GM04504 (cell line): ENCODE measurements around the gene MERTK.
"Not testable (repeated sequence)": the region's sequence is repeated elsewhere in the genome, so short reads cannot be mapped to it uniquely, and the experiment has no call there.

ENCODE experiments used
- DNase-seq: peaks from one replicate; pipeline ENCODE4 v3.0.0-alpha.2; 2012; ENCODE audit warnings: low read depth

MERTK gene

DNA sequence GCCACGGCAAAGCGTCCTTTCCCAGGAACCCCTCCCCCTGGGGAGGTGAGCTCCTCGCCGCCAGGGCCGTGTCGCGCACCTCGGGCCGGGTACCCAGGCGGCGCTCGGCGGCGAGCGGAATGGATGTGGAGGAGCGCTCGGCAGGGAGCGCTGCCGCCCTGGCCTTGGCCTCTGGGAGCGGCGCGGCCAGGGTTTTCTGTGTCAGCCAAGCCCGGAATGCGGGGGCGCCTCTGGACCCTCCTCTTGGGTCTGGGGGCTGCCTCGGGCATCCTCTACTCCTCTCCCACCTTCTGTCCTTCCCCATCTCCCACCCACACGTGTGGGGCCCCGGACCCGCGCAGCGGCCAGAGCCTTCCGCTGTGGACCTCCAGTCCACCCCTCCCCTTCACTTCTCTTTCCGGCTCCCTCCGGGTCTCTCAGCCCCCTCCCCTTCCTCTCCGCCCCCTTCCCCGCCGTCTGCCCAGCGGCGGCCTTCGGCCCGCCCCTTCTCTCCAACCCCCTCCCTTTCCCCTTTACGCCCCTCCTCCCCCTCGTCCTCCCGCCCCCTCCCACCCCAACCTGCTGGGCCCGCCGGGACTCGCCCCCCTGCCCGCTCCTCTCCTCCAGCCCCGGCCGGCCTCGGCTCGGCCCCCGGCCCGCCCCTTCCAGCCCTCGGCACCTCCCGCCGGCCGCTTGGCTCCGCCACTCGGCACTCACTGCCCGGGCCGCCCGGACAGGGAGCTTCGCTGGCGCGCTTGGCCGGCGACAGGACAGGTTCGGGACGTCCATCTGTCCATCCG is at the start of gene MERTK:
Gene MERTK, plus strand, starts transcription at position 684 of the 779 bp plus-strand sequence. CDS start 129 bp downstream, outside the sequence.
- no peak for DNase-seq

DNA sequence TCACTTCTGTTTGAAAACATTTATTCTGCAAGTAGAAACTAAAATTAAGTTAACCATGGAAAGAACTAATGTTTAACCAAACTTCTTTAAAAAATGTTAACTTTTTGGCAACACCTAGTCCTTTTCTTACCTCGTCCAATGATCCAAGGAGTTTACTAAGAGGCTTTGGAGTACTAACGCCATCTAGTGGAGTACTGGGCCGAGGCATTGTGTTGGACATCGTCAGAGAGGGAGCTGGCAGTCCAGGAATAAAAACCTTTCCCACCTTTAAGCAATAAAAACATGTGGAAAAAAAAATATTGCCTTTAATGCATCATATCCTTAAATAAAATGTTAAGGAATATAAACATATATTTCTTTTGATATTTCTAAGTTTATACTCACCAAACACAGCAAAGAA is 47.8 kb upstream of the MERTK start:
- DNase-seq: not testable (repeated sequence)

DNA sequence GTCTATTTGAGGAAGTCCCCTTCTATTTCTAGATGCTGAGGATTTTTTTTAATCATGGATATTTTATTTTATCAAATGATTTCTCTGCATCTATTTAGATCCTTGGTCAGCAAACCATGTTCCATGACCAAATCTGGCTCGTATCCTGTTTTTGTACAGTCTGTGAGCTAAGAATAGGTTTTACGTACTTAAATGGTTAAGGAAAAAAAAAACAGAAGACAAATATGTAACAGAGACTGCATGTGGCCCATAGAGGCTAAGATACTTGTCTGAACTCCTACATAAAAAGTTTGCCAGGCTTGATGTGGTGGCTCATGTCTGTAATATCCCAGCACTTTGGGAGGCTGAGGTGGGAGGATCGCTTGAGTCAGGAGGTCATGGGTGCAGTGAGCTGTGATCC is 45.9 kb upstream of the MERTK start:
- DNase-seq: not testable (repeated sequence)

DNA sequence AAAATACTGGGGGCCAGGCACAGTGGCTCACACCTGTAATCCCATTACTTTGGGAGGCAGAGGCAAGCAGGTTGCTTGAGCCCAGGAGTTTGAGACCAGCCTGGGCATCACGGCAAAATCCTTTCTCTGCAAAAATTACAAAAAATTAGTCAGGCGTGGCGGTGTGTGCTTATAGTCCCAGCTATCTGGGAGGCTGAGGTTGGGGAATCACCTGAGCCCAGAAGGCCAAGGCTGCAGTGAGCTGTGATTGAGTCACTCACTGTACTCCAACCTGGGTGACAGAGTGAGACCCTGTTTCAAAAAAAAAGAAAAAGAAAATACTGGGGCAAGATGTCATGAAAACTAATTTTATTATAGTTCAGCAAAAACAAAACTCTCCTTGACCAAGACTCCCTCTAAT is 38.4 kb upstream of the MERTK start:
- not testable (repeated sequence) for DNase-seq

DNA sequence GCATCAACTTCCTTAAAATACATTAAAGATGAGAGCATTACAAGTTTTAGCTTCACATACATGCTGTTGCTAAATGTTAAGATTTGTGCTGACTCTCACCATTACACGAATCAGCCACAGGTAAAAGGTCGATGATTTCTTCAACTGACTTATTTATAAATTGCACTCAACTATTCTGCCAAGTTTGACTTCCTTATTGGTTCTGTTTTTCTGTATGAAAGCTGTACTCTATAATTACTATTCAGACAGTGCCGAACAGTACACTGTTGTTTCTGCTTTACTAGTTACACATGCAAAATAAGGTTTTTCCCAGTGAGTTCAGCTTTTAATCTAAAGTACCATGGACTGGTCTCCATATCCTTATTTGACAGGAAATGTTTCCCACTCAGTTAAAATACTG is 33.3 kb upstream of the MERTK start:
- DNase-seq: not testable (repeated sequence)

DNA sequence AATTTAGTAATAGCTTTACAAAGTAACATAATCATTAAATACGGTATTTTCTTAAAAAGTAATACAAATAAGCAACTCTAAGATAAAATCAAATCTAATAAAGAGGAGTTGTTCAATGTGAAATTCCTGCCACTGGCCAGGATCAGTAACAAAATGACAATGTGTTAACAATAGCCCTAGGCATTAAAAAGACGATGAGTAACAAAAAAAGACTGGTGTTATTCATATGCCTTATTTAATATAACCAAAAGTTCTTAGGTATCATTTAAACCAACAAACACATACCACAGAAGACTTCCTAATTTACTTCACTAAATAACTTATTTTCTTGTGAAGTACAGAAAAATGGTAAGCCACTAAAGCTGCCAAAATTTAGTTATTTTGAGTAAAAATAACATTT is 25.6 kb upstream of the MERTK start:
- not testable (repeated sequence) for DNase-seq

DNA sequence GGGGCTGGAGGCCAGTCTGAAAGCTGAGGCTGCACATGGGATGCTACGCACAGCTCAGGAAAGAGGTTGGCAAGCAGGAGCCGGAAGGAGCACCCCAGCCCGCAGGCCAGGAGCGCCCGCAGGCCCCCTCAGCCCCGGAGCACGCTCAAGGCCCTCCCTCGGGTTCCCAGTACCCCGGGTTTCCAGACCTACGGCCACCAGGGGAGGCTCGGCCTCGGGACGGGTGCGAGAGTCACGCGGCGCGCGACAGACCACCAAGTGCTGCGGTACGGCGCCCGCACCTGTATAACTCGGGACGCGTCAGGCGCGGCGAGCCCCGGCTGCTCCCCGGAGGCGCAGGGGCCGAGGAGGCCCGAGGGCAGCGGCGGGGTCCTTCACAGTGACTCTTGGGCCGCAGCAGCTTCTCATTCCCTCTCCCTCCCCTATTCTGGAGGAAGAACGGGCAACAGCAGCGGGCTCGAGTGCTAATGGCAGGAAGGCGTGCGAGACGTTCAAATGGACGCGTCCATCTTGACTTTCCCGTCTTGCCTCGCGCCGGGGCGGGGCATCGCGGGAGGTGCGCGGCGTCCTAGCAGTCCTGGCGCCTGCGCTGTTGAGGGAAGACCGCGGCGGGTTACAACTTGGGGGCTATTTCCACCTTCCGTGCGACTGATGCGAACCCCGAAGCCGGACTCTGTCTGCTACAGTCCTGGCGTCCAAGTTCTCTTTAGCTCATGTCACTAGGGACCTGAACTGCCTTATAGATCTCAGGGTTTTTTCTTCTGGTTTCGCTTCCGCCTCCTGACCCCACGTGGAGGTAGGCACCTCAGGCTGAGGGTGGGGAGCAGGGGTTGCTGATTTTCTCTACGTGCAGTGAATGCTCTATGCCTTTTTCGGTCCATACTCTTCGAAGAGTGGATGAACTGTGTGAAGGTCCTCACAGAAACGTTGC is 14.5 kb upstream of the MERTK start, which contains the start of gene ANAPC1:
Gene ANAPC1, minus strand, starts transcription at position 533 of the 931 bp plus-strand sequence. CDS start 3,368 bp downstream, outside the sequence.
- DNase-seq: peak; percentile 52

DNA sequence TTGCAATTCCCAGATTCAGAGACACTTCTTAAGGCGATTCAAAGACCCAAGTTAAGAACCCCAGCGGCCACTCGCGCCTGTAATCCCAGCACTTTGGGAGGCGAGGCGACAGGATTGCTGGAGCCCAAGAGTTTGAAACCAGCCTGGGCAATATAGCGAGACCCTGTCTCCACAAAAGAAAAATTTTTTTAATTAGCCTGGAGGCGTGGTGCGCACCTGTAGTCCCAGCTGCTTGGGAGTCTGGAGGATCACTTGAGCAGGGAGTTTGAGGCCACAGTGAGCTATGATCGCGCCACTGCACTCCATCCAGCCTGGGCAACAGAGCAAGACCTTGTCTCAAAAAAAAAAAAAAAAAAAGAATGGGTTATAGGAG is 13.8 kb upstream of the MERTK start:
- DNase-seq: no peak

DNA sequence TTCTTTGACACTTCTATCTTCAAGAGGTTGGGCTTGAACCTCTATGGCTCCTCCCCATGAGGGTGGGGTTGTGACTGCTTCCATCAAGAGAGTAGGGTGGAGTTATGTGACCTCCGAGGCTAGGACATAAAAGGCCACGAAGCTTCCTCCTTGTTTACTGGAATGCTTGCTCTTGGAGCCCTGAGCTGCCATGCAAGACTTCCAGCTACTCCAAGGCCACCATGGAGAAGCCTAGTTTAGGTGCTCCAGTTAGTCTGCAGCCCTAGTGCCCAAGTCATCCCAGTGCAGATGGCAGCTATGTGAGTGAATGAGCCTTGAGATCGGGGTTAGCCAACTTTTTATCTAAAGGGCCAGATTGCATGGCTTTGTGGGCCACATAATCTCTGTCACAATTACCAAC is 2.4 kb upstream of the MERTK start:
- DNase-seq: no peak

DNA sequence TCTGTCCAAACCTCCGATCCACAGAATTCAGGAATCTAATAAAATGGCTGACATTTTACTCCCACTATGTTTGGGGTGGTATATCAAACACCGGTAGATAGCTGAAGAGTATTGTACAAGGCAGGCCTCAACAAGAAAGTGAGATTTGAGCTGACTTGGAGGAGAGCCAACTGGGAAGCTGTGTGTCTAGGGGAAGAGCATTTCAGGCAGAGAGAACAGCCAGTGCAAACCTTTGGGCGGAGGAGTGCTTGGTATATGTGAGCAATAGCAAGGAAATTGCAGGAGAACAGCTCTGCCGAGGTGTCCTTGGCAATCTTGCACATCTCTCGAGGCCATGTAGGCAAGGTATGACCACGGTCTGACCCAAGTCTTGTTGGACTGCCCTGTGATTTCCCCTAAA is 1.8 kb upstream of the MERTK start:
- no peak for DNase-seq

DNA sequence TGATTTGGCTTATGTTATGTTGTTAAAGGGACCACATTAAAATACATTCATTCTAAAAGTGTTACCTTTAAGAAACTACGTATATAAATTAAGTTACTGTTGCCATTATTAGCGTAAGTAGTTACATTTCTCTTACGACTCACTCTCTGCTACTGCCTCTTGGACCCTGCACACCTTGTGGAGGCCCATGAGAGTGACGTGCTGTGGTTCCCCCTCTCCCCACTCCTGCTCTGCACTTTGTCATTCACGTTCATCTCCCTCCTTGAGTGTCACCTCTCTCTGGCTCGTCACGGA is 830 bp upstream of the MERTK start:
- DNase-seq: no peak

DNA sequence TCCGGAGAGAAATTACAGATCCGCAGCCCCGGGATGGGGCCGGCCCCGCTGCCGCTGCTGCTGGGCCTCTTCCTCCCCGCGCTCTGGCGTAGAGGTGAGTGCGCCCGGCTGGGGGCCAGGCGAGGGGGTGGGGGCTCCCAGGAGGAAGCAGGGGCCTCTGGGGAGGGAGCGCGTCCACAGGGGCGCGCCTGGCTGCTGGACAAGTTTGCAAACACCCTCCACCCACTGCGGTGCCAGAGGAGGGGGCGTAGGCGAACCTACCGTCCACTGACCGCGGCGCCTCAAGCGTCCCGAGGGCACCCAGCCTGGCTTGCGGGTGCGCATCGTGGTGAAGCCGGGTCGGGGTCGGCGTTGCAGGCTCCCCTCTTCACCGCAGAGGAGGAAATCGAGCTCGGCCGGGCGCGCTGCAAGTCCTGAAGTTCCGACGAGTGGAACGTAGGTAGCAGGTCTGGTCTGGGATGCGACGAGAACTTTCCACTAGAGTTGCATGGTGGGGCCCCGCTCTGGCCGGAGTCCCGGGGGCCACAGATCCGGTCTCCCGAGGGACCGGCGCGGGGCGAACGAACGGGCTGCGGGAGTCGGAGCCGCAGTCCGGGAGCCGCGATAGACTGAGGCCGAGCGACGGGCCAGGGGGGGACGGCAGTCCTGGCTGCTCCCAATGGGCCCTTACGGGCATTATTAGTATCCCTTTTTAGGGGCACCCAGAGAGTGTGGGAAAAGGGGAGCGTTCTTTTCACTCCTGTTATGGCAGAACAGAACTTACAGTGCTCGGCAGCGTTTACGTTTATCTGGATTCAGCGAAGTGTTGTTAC is 502 bp downstream of the MERTK start:
- DNase-seq: no peak

DNA sequence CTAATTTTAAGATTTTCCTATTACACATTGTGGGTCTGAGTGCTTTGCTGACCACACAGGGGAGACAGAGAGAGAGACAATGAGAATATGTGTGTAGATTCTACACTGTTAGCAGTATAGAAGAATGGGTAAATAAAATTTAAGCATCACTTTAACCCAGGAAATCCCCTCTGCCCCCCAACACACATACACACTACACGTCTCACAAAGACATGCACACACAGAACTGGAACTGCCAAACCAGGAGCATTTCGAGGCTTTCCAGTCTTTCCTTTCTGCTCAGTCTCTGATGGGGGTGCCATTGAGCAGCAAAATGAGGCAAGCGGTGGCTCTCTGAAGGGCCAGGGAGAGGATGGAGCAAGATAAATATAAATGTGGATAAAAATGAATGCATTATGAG is 2.5 kb downstream of the MERTK start:
- DNase-seq: no peak

DNA sequence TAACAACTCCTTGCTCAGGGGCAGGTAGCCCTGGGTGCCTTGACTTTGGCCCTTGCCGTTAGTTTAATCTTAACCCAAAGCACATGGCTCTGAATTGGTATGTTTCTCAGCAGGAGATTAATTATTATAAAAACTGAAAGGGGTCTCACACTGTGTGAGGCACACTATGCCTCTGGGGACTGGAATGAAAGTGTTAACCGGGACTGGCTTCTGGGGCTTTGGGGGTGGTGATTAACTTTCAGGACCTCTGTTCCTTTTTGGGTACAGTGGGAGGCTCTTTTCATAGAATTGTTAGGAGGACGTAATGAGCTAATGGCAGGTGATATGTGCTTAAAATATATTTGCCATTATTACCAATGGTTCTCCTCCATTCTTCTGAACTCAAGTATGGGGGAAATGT is 5.1 kb downstream of the MERTK start:
- DNase-seq: no peak

DNA sequence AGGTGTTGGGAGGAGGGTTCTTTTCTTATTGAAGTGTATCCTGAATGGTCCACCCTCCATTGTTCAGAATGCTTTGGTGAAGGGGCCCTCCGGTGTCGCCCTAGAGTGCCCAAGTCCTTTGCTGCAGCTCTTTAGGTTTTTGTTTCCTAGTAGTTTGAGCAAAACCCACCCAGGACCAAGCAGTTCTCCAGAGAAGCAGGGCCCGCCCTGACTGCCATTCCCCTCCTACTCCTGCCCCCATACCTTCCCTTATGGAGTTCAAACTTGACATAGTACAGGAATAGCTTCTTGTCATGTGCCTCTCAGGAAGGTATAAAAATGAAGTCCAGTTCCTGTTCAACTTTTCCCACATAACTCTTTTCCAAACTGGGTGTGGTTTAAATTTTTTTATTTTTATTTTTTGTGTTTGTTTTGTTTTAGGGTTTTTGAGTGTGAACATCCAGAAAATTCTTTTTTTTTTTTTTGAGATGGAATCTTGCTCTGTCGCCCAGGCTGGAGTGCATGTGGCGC is 5.6 kb downstream of the MERTK start:
- DNase-seq: no peak

DNA sequence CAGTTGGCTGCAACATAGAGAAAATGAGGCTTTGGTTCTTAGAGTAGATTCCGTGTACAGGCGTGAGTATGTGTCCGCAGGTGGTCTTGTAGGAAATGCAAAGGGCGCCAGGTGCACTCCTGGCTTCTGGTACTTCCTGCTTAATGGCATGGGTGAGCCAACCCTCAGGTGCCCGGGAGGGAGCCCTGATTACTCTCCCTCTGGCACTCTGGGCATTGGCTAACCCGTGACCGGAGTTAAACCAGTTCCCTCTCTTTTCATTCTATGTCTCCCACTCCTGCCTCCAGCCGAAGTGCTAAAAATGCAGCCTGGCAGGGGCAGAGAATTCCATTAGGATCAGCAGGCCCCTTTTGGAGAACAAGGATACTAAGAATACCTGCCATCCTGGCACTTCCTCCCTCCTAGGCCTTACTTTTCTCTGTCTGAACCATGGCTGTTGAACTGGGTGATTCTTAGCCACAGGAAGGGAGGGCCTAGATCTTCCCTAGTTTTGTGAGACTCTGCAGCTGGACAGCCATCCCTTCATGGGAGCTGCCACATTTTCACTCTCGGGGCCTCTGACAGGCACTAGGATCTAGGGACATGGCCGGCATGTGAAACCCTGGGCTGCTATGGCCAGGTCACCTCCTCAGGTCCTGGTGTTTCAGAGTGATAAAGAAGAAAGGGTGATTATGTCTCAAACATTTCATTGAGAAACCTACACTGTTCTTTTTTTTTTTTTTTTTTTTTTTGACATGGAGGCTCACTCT is 6.5 kb downstream of the MERTK start:
- DNase-seq: no peak

DNA sequence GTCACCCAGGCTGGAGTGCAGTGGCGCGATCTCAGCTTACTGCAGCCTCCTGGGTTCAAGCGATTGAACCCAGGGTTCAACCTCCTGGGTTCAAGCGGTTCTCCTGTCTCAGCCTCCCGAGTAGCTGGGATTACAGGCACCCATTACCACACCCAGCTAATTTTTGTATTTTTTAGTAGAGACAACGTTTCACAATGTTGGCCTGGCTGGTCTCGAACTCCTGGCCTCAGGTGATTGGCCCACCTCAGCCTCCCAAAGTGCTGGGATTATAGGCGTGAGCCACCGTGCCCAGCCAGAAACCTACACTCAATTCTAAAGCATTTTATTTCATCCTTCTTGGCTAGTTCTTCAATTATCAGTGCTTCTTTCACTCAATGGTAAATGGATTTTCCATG is 7.1 kb downstream of the MERTK start:
- DNase-seq: not testable (repeated sequence)

DNA sequence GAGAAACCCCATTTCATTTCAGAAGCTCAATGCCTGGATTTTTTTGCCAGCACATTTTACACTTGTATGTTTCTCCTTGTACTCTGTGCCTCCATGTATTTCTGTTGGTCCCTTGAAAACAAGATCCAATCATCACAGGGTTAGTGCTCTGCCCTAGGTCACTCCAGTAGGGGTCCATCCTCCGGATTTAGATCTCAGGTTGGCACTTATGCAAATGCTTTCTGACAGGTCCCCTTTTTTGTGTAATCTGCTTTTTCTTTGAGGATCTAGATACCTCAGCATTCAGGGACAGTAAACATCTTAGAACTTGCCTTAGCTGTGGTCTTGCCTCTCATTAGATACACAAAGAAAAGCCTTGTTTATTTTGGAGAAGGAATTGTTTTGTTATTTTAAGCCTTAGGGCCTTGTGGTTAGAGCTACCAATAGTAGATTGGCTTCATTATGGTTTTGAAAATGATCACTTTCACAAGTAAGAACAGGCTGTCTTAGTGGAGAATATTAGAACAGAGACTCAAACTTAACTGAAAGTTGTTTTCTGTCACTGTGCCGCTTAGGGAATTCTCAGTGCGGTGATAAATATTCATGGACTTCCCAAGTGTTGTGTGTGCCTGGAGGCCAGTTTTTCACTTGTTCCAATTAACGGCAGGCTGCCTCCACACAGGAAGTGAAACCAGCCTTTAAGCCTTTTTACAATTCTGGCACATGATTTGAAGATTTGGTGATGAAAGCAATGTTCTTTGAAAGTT is 7.8 kb downstream of the MERTK start:
- no peak for DNase-seq

DNA sequence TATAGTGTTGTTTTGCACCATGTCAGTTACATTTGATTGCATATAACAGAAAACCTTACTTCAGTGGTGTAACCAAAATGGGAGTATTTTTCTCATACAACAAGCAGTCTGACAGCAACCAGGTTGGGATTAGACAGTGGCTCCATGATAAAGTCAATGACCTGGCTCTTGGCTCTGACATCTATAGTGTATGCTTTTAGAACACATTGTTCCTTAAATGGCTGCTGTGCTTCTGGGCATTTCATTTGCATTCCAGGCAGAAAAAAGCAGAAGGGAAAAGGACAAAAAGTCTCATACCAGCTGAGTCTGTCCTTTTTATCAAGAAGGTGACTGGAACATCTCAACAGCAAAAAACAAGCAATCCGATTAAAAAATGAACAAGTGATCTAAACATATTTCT is 10.2 kb downstream of the MERTK start:
- no peak for DNase-seq

DNA sequence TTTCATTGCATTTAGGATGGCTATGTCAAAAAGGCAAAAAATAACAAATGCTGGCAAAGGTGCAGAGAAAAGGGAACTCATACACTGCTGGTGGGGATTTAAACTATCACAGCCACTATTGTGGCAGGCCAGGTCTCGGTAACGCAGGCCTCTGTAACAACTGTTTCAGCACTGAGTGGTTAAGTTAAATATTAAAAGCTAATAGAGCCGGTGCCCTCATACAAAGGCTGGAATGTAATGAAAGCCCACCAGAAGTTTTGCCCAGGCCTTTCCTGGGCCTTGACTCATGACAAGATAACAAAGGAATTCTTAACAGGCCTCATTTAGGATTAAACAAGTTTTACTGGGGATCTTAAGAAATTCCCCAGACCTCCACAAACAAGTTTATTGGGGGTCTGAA is 10.7 kb downstream of the MERTK start:
- DNase-seq: no peak

DNA sequence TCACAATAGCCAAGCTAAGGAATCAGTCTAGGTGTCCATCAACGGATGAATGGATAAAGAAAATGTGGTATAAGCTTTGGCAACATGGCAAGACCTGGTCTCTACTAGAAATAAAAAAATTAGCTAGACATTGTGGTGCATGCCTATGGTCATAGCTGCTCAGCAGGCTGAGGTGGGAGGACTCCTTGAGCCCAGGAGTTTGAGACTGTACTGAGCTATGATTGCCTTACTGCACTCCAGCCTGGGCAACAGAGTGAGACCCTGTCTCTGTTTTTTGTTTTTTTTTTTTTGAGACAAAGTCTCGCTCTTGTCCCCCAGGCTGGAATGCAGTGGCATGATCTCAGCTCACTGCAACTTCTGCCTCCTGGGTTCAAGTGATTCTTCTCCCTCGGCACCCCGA is 11.6 kb downstream of the MERTK start:
- DNase-seq: not testable (repeated sequence)
